DND-41 (cell line): ENCODE data around the gene IER2.

ENCODE experiments used
- EZH2 ChIP-seq: IDR thresholded peaks from 3 replicates; pipeline ENCODE4 v1.6.1; 2012; ENCODE audit warnings: borderline replicate concordance, low read depth, mild to moderate bottlenecking, moderate library complexity, low read length, inconsistent platforms; ENCODE audit not compliant: severe bottlenecking
- TF ChIP-seq, protein P1 (sequence below): IDR thresholded peaks from 2 replicates; pipeline ENCODE4 v1.5.1; 2012; ENCODE audit warnings: borderline replicate concordance, low read length, moderate library complexity, mild to moderate bottlenecking; ENCODE audit not compliant: poor library complexity, severe bottlenecking; ENCODE audit errors: extremely low read depth

DNA sequence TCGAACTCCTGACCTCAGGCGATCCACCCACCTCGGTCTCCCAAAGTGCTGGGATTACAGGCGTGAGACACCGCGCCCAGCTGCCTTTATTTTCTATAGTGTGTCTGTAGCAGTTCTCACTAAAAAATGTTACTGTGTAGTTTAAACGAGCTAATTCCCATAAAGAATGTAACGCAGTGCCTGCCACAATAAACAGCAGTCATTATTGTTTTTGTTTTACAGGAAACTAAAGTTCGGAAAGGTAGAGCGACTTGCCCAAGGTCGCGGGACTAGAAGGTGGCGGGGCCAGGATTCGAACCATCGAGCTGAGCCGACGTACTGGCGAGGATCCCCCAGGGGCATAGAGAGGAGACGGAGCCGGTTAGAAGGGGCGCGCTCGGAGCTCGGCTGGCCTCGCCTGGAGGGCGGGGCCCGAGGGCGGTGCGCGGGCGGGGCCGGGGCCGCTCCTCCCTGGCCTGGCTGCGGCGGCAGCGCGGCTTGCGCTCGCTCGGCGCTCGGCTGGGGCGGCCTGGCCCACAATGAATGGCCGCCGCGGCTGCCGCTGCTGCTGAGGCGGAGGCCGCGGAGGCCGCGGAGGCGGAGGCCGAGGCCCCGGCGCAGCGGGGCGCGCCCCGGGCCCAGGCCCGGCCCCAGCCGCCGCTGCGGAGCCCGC, 32.3 kb upstream of the IER2 start, which contains the start of gene NACC1:
- TF ChIP-seq, protein P1, sequence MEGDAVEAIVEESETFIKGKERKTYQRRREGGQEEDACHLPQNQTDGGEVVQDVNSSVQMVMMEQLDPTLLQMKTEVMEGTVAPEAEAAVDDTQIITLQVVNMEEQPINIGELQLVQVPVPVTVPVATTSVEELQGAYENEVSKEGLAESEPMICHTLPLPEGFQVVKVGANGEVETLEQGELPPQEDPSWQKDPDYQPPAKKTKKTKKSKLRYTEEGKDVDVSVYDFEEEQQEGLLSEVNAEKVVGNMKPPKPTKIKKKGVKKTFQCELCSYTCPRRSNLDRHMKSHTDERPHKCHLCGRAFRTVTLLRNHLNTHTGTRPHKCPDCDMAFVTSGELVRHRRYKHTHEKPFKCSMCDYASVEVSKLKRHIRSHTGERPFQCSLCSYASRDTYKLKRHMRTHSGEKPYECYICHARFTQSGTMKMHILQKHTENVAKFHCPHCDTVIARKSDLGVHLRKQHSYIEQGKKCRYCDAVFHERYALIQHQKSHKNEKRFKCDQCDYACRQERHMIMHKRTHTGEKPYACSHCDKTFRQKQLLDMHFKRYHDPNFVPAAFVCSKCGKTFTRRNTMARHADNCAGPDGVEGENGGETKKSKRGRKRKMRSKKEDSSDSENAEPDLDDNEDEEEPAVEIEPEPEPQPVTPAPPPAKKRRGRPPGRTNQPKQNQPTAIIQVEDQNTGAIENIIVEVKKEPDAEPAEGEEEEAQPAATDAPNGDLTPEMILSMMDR: no peak
- no peak for TF ChIP-seq EZH2
